ENCODE measurements around the gene PDS5A. TPM values are rescaled to one million over a fixed set of nuclear protein-coding genes. Genes with fewer than 3 reads are reported as not detected.
"Not testable (repeated sequence)": the region's sequence is repeated elsewhere in the genome, so short reads cannot be mapped to it uniquely, and the experiment has no call there.

PDS5A gene
- total RNA-seq, 1 donor from 2014 or later, result 66.0 TPM

- H3K27ac Mint-ChIP-seq (ENCODE audit: unreplicated experiment), result no peak overlapping the region
- no peaks in the 10 kb centered on the region for H3K36me3 Mint-ChIP-seq (ENCODE audit: unreplicated experiment)
- H3K4me3 Mint-ChIP-seq (ENCODE audit: unreplicated experiment), result no peak overlapping the region
- DNase-seq, result no peak
- H3K4me1 Mint-ChIP-seq (ENCODE audit: low read depth, unreplicated experiment), result no peaks in the 10 kb centered on the region
- no peak for TF ChIP-seq CTCF (IDR thresholded peaks at IDR 0.05; ENCODE audit: partially characterized antibody, unreplicated experiment)
- peaks cover 2% of the 10 kb centered on the region for H3K9me3 Mint-ChIP-seq (ENCODE audit: unreplicated experiment)
- H3K27me3 Mint-ChIP-seq (ENCODE audit: unreplicated experiment), result no peaks in the 10 kb centered on the region
These were observed 26.3 kb upstream of the PDS5A start for GRCh38 chr4:40003986-40004385.

GRCh38 chr4:40000711-40001110 lies 23.0 kb upstream of the PDS5A start:
- H3K27ac Mint-ChIP-seq (ENCODE audit: unreplicated experiment), result no peak overlapping the region
- no peaks in the 10 kb centered on the region for H3K36me3 Mint-ChIP-seq (ENCODE audit: unreplicated experiment)
- no peak overlapping the region for H3K4me3 Mint-ChIP-seq (ENCODE audit: unreplicated experiment)
- H3K9me3 Mint-ChIP-seq (ENCODE audit: unreplicated experiment), result peaks cover 2% of the 10 kb centered on the region
- no peak for DNase-seq
- no peaks in the 10 kb centered on the region for H3K27me3 Mint-ChIP-seq (ENCODE audit: unreplicated experiment)
- TF ChIP-seq CTCF (IDR thresholded peaks at IDR 0.05; ENCODE audit: partially characterized antibody, unreplicated experiment), result no peak
- no peaks in the 10 kb centered on the region for H3K4me1 Mint-ChIP-seq (ENCODE audit: low read depth, unreplicated experiment)

GRCh38 chr4:39998659-39999345 lies 21.1 kb upstream of the PDS5A start:
- Mint-ChIP-seq H3K27ac (ENCODE audit: unreplicated experiment) (no peak overlapping the region), H3K36me3 (ENCODE audit: unreplicated experiment) (no peaks in the 10 kb centered on the region), H3K4me1 (ENCODE audit: low read depth, unreplicated experiment) (no peaks in the 10 kb centered on the region), H3K4me3 (ENCODE audit: unreplicated experiment) (no peak overlapping the region), H3K9me3 (ENCODE audit: unreplicated experiment) (peaks cover 2% of the 10 kb centered on the region), H3K27me3 (ENCODE audit: unreplicated experiment) (no peaks in the 10 kb centered on the region)
- no peak for TF ChIP-seq CTCF (IDR thresholded peaks at IDR 0.05; ENCODE audit: partially characterized antibody, unreplicated experiment)
- no peak for DNase-seq

GRCh38 chr4:39996811-39997210 lies 19.1 kb upstream of the PDS5A start:
- TF ChIP-seq CTCF (IDR thresholded peaks at IDR 0.05; ENCODE audit: partially characterized antibody, unreplicated experiment), result no peak
- no peak overlapping the region for H3K27ac Mint-ChIP-seq (ENCODE audit: unreplicated experiment)
- H3K4me1 Mint-ChIP-seq (ENCODE audit: low read depth, unreplicated experiment), result no peaks in the 10 kb centered on the region
- no peaks in the 10 kb centered on the region for H3K27me3 Mint-ChIP-seq (ENCODE audit: unreplicated experiment)
- no peaks in the 10 kb centered on the region for H3K36me3 Mint-ChIP-seq (ENCODE audit: unreplicated experiment)
- no peaks in the 10 kb centered on the region for H3K9me3 Mint-ChIP-seq (ENCODE audit: unreplicated experiment)
- no peak for DNase-seq
- H3K4me3 Mint-ChIP-seq (ENCODE audit: unreplicated experiment), result no peak overlapping the region

- no peak for TF ChIP-seq CTCF (IDR thresholded peaks at IDR 0.05; ENCODE audit: partially characterized antibody, unreplicated experiment)
- H3K27ac Mint-ChIP-seq (ENCODE audit: unreplicated experiment), result no peak overlapping the region
- H3K9me3 Mint-ChIP-seq (ENCODE audit: unreplicated experiment), result no peaks in the 10 kb centered on the region
- no peaks in the 10 kb centered on the region for H3K4me1 Mint-ChIP-seq (ENCODE audit: low read depth, unreplicated experiment)
- DNase-seq, result no peak
- H3K4me3 Mint-ChIP-seq (ENCODE audit: unreplicated experiment), result no peak overlapping the region
- no peaks in the 10 kb centered on the region for H3K27me3 Mint-ChIP-seq (ENCODE audit: unreplicated experiment)
- H3K36me3 Mint-ChIP-seq (ENCODE audit: unreplicated experiment), result no peaks in the 10 kb centered on the region
These were observed 16.7 kb upstream of the PDS5A start for GRCh38 chr4:39994406-39994805.

GRCh38 chr4:39989381-39989780 lies 11.7 kb upstream of the PDS5A start:
- not testable (repeated sequence) for DNase-seq; H3K9me3 Mint-ChIP-seq (ENCODE audit: unreplicated experiment); H3K4me1 Mint-ChIP-seq (ENCODE audit: low read depth, unreplicated experiment); H3K27me3 Mint-ChIP-seq (ENCODE audit: unreplicated experiment); H3K36me3 Mint-ChIP-seq (ENCODE audit: unreplicated experiment); H3K27ac Mint-ChIP-seq (ENCODE audit: unreplicated experiment); H3K4me3 Mint-ChIP-seq (ENCODE audit: unreplicated experiment)
